Raji (cell line): ENCODE data around the gene ILDR1.

Experiments
- POLR2A ChIP-seq: IDR thresholded peaks from 2 replicates; pipeline ENCODE4 v1.6.1; 2011; ENCODE audit warnings: low read depth, low read length, control low read depth; ENCODE audit not compliant: insufficient read depth

The ILDR1 gene

GRCh38 chr3:122023335-122023910 lies 1.4 kb upstream of the ILDR1 start:
- no peak for TF ChIP-seq POLR2A

GRCh38 chr3:122021037-122021436 lies 1.0 kb downstream of the ILDR1 start:
- TF ChIP-seq POLR2A: no peak

- no peak for TF ChIP-seq POLR2A
Measured at GRCh38 chr3:122019493-122019892, 2.6 kb downstream of the ILDR1 start.

- no peak for TF ChIP-seq POLR2A
Measured at GRCh38 chr3:122014741-122015140, 7.3 kb downstream of the ILDR1 start.

- no peak for TF ChIP-seq POLR2A
Measured at GRCh38 chr3:122013448-122013925, 8.6 kb downstream of the ILDR1 start.

GRCh38 chr3:122012821-122013220 lies 9.2 kb downstream of the ILDR1 start:
- no peak for TF ChIP-seq POLR2A

- no peak for TF ChIP-seq POLR2A
Measured at GRCh38 chr3:122011396-122011795, 10.7 kb downstream of the ILDR1 start.

GRCh38 chr3:122010506-122010905 lies 11.5 kb downstream of the ILDR1 start:
- no peak for TF ChIP-seq POLR2A

- TF ChIP-seq POLR2A: no peak
Measured at GRCh38 chr3:122008166-122008565, 13.9 kb downstream of the ILDR1 start.

- no peak for TF ChIP-seq POLR2A
Measured at GRCh38 chr3:122006267-122006666, 15.8 kb downstream of the ILDR1 start.

- no peak for TF ChIP-seq POLR2A
Measured at GRCh38 chr3:122004991-122005565, 17.0 kb downstream of the ILDR1 start.

GRCh38 chr3:122004107-122004506 lies 17.9 kb downstream of the ILDR1 start:
- no peak for TF ChIP-seq POLR2A

- TF ChIP-seq POLR2A: no peak
Measured at GRCh38 chr3:122003606-122004005, 18.4 kb downstream of the ILDR1 start.

GRCh38 chr3:122003112-122003511 lies 18.9 kb downstream of the ILDR1 start:
- TF ChIP-seq POLR2A: no peak

GRCh38 chr3:122002611-122003010 lies 19.4 kb downstream of the ILDR1 start:
- no peak for TF ChIP-seq POLR2A

GRCh38 chr3:122001892-122002291 lies 20.2 kb downstream of the ILDR1 start:
- TF ChIP-seq POLR2A: no peak
